Measurements from ENCODE around the gene MYBPC1. TPM values are rescaled to one million over a fixed set of nuclear protein-coding genes. Genes with fewer than 3 reads are reported as not detected.

The MYBPC1 gene
- polyA plus RNA-seq, 3 donors from 2014 or later, result not detected

DNA sequence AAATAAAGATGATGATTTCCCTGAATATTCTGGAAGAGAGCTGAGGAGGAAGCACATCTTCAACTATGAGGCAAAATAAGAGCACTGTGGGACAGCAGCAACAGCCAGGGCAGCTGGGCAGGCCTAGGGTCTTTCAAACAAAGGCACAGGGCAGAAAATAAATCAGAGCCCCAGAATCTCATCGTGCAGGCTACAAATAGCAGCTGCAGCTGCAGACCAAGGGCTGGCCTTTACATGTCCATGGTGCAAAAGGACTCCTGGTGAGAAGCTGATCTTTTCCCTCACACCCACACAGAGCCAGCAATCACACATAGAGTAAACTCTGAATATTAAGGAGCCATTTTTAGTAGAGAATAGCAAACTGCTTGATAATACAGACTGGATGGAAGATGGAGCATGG, 13.6 kb upstream of the MYBPC1 start:
- Mint-ChIP-seq H3K4me1 (no peaks in the 10 kb centered on the region), H3K9me3 (peaks cover 0 to 4% (median 0%) of the 10 kb centered on the region in 6 donors), H3K27me3 (ENCODE audit: low read depth in 3 of 3) (peaks cover 0 to 9% (median 3%) of the 10 kb centered on the region in 3 donors), H3K4me3 (no peak overlapping the region), H3K27ac (no peak overlapping the region), H3K36me3 (no peaks in the 10 kb centered on the region)
- DNase-seq, result no peak

DNA sequence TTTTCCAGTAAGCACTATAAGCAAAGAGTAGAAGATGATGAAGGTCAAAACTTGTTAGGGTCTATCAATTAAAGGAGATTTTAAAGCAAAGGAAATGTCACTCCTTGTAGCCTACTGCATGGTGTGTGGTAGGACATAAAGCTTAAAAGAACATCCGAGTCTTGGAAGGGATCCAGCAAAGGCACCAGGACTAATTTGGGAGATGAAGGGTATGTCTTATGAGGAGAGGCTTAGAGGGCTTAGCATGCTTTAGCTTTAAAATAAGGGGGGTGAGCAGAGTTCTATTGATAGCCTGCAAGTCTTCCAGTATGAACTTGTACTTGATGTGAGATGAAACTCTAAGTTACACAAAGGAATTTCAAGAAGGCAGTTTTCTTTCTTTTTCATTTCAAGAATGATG, 11.8 kb upstream of the MYBPC1 start:
- Mint-ChIP-seq H3K9me3 (peaks cover 0 to 4% (median 0%) of the 10 kb centered on the region in 6 donors), H3K27ac (no peak overlapping the region), H3K4me3 (no peak overlapping the region), H3K36me3 (no peaks in the 10 kb centered on the region), H3K27me3 (ENCODE audit: low read depth in 3 of 3) (peaks cover 2 to 9% (median 3%) of the 10 kb centered on the region in 3 donors), H3K4me1 (no peaks in the 10 kb centered on the region)
- no peak for DNase-seq

DNA sequence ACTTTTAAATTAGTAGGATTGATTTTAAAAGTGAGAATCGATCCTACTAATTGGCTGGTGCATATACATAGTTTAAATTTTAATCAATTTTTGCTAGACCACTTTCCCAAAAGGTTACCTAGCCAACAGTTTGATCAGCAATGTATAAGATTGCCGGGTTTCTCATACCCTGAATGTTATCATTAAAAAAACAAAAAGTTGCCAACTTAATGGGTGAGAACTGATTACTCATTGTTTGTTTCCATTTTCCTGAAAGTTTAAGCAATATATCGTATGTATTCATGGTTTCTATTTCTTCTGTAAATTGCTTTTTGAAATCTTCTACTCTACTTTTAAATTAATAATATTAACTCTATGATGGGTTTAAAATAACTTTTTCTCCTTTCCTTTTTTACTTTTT, 4.4 kb upstream of the MYBPC1 start:
- H3K4me3 Mint-ChIP-seq, result no peak overlapping the region
- DNase-seq, result no peak
- H3K36me3 Mint-ChIP-seq, result no peaks in the 10 kb centered on the region
- no peaks in the 10 kb centered on the region for H3K4me1 Mint-ChIP-seq
- H3K27ac Mint-ChIP-seq, result no peak overlapping the region
- H3K27me3 Mint-ChIP-seq (ENCODE audit: low read depth in 3 of 3), result peaks cover 2 to 3% (median 3%) of the 10 kb centered on the region in 3 donors
- peaks cover 0 to 2% (median 0%) of the 10 kb centered on the region in 6 donors for H3K9me3 Mint-ChIP-seq

DNA sequence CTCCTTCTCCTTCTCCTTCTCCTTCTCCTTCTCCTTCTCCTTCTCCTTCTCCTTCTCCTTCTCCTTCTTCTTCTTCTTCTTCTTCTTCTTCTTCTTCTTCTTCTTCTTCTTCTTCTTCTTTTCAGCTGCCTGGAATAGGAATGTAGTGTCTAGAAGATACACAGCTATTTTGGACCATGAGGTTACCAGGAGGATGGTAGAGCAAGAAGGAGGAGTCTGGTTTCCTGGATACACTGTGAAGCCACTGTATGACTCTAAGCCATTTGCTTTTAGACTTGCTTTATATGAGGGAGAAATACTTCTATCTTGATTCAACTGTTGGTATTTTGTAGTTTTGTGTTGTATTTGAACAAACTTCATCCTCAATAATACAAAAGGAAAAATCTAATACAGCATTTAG, 3.0 kb upstream of the MYBPC1 start:
- Mint-ChIP-seq H3K27ac (no peak overlapping the region), H3K27me3 (ENCODE audit: low read depth in 3 of 3) (peaks cover 2 to 3% (median 3%) of the 10 kb centered on the region in 3 donors)

DNA sequence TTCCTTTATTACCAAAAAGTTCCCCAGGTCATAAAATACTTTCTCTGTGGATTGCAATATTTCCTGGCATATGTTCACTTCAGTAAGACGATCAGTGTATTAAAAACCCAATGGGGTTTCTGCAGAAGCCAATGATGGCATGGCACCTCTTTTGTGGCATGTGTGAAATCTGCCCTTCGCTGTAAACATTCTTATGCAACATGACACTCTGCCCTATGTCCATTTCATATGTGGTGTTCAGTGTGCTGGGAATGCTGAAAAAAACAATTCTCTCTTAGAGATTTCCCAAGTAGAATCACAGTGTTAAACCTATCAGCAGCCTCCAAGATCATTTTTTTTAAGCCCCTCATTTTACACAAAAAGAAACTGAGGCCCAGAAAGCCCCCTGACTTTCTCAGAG, 2.3 kb upstream of the MYBPC1 start:
- Mint-ChIP-seq H3K9me3 (peaks cover 0 to under 1% (median 0%) of the 10 kb centered on the region in 6 donors), H3K4me3 (no peak overlapping the region), H3K27me3 (ENCODE audit: low read depth in 3 of 3) (peaks cover 2 to 5% (median 3%) of the 10 kb centered on the region in 3 donors), H3K36me3 (no peaks in the 10 kb centered on the region), H3K4me1 (no peaks in the 10 kb centered on the region), H3K27ac (no peak overlapping the region)
- no peak for DNase-seq

More for the DNA sequence above, 3.0 kb upstream of the MYBPC1 start:
- Mint-ChIP-seq H3K4me1 (no peaks in the 10 kb centered on the region), H3K4me3 (no peak overlapping the region), H3K9me3 (peaks cover 0 to 2% (median 0%) of the 10 kb centered on the region in 6 donors), H3K36me3 (no peaks in the 10 kb centered on the region)
- DNase-seq, result no peak

DNA sequence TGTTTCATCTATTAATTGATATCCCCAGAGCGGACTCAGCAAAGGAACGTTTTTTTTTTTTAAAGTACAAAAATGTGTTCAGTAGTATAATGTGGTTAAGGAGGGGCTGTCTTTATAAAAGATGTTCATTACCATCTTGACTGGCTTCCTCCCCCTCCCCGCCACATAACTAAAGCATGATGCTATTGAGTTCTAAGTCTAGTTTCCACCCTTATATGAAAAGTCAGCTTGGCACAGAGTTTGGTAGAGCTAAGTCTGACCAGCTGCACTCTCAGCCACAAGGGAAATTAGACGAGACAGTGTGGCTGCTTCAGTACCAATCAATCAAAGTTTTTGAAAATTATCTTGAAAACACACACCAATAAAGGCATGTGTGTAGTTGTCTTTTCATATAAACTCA, 1.9 kb upstream of the MYBPC1 start:
- no peaks in the 10 kb centered on the region for H3K9me3 Mint-ChIP-seq
- no peaks in the 10 kb centered on the region for H3K36me3 Mint-ChIP-seq
- no peaks in the 10 kb centered on the region for H3K4me1 Mint-ChIP-seq
- peaks cover 2 to 5% (median 3%) of the 10 kb centered on the region in 3 donors for H3K27me3 Mint-ChIP-seq (ENCODE audit: low read depth in 3 of 3)
- H3K27ac Mint-ChIP-seq, result no peak overlapping the region
- DNase-seq, result no peak
- no peak overlapping the region for H3K4me3 Mint-ChIP-seq

DNA sequence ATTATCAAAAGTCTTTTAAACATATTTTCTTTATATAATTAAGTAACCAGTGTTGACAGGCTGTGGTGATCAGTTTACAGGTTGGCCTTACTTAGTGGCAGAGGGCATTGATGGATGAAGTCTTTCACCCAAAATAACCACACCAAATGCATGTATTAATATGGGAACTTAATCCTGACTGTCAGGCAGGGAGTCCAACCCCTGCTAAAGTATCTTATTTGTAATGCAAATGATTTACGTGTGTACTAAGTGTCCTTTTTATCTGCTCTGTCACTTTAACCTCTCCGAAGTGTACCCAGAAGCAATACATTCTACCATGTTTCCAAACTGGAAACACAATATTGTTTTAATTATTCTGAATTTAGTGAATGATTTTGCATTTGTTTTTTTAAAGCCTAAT, 1.4 kb downstream of the MYBPC1 start:
- H3K27ac Mint-ChIP-seq, result no peak overlapping the region
- H3K4me1 Mint-ChIP-seq, result no peaks in the 10 kb centered on the region
- H3K27me3 Mint-ChIP-seq (ENCODE audit: low read depth in 3 of 3), result peaks cover 0 to 5% (median 0%) of the 10 kb centered on the region in 3 donors
- no peaks in the 10 kb centered on the region for H3K36me3 Mint-ChIP-seq
- H3K4me3 Mint-ChIP-seq, result no peak overlapping the region
- no peaks in the 10 kb centered on the region for H3K9me3 Mint-ChIP-seq
- no peak for DNase-seq

DNA sequence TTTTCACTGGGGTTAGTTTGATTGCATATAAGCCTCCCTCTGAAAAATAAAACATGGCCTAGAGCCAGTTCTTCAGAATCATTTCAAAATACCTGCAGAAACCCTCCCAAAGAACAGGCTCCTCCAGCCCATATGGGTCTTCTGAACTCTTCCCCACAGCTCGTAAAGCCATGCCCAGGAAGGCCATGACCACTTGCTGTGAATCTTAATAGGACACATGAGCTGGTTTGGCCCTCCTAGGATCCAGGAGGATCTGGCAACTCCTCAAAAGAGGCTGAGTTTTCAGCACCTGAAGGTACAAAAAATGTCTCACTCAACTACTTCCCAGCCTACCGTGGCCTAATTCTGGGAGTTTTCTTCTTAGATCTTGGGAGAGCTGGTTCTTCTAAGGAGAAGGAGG, 2.4 kb downstream of the MYBPC1 start:
- Mint-ChIP-seq H3K9me3 (no peaks in the 10 kb centered on the region), H3K4me1 (no peaks in the 10 kb centered on the region), H3K36me3 (no peaks in the 10 kb centered on the region), H3K27me3 (ENCODE audit: low read depth in 3 of 3) (peaks cover 0 to 5% (median 0%) of the 10 kb centered on the region in 3 donors), H3K27ac (no peak overlapping the region), H3K4me3 (no peak overlapping the region)
- DNase-seq, result no peak

DNA sequence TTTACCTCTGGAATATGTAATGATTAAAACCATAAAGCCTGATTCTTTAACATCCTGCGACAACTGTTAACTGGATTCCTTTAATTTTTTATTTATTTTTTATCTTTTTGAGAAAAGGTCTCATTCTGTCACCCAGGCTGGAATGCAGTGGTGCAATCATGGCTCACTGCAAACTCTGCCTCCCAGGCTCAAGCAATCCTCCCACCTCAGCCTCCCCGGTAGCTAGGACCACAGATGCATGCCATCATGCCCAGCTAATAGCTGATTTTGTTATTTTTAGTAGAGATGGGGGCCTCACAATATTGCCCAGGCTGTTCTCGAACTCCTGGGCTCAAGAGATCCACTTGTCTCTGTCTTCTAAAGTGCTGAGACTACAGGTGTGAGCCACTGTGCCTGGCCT, 3.7 kb downstream of the MYBPC1 start:
- Mint-ChIP-seq H3K27ac (no peak overlapping the region), H3K4me1 (no peaks in the 10 kb centered on the region), H3K4me3 (no peak overlapping the region), H3K9me3 (no peaks in the 10 kb centered on the region), H3K27me3 (ENCODE audit: low read depth in 3 of 3) (peaks cover 0 to 5% (median 0%) of the 10 kb centered on the region in 3 donors), H3K36me3 (no peaks in the 10 kb centered on the region)
- no peak for DNase-seq

DNA sequence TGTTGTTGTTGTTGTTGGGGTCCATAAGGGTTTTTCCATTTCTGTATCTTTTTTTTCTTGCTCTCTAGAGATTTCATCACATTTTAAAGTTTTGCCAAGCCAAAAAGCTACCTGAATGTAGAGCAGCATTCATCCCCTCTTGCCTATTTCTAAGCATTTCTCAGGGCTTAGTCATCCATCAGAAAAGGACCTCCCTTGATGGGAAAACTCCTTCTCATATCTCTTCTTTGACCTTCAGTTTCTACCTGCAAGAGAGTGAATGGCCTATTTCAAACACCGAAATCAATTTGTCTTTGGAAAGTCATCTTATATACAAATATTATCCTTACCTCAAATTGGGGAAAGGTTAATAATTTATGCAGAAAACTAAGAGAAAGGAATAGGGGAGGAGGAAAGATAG, 4.5 kb downstream of the MYBPC1 start:
- Mint-ChIP-seq H3K4me3 (no peak overlapping the region), H3K27ac (no peak overlapping the region), H3K27me3 (ENCODE audit: low read depth in 3 of 3) (peaks cover 0 to 5% (median 0%) of the 10 kb centered on the region in 3 donors), H3K4me1 (no peaks in the 10 kb centered on the region), H3K9me3 (no peaks in the 10 kb centered on the region), H3K36me3 (no peaks in the 10 kb centered on the region)
- no peak for DNase-seq

DNA sequence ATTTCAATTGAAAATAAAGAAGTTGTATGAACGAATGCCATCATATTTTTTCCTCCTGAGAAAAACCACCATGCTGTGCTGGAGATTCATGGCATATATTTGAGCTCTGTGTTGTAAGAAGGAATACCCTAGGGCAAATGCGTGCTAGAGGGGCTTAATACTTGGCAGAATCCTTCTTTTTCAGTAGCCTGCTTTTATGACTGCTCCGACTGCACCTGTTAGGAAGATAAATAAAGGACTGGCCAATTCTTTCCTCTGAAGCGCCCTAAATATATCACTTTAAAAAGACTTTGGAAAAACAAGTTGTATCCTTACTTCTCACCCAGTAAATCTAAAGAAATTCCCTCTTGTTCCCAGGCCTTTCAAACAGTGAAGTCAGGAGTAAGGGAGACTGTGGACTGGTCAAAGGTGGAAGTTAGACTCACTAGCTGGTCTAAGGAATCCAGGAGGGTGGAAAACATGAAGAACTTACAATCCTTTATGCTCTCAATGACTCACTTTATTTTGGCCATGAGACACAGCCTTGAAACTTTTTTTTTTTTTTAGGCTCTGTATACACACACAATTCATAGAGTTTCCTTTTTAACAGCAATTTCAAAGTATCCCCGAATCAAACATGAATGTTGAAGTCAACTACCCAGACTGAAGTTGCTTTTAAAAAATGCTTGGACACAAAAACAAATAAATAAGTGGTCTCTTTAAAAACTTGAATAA, 5.2 kb downstream of the MYBPC1 start:
- Mint-ChIP-seq H3K27ac (no peak overlapping the region), H3K9me3 (no peaks in the 10 kb centered on the region), H3K27me3 (ENCODE audit: low read depth in 3 of 3) (peaks cover 0 to 5% (median 0%) of the 10 kb centered on the region in 3 donors), H3K4me1 (no peaks in the 10 kb centered on the region), H3K4me3 (no peak overlapping the region), H3K36me3 (no peaks in the 10 kb centered on the region)
- no peak for DNase-seq

DNA sequence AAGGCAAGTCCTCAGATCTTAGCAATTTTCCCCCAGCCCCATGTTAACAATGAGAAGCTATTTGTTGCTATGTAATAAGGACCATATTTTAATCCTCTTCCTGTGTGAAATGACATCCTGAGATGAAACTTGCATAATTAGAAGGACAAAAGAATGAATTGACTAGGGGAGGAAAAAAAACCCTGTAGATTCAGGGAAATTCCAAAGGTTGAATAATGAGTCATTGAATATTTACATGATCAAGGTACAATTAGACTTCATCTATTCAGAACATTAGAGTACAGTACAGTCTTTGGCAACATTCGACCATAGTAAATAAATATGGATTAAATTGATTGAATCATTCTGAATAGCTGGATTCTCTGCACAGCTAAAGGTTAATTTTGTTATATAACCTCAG, 9.4 kb downstream of the MYBPC1 start:
- H3K4me1 Mint-ChIP-seq, result no peaks in the 10 kb centered on the region
- peaks cover 0 to 5% (median 2%) of the 10 kb centered on the region in 3 donors for H3K27me3 Mint-ChIP-seq (ENCODE audit: low read depth in 3 of 3)
- DNase-seq, result no peak
- no peak overlapping the region for H3K4me3 Mint-ChIP-seq
- no peak overlapping the region for H3K27ac Mint-ChIP-seq
- no peaks in the 10 kb centered on the region for H3K36me3 Mint-ChIP-seq
- H3K9me3 Mint-ChIP-seq, result no peaks in the 10 kb centered on the region

DNA sequence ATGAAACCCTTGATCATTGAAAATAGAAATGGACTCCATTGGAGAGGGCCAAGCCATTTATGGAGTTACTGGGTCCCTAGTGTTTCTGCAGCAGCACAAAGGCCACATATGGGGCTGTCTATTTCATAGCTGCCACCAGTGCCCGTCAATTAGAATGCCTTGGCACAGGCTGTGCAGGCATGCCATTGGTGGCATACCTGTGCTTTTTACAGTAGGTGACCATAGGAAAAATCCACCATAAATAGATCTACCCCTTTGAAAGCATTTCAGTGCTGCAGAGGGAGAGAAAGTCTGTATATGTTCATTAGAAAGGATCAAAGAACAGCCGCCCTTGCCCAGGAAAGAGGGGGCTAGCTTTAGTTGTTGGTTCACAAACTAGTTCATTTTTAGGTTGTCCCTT, 13.1 kb downstream of the MYBPC1 start:
- Mint-ChIP-seq H3K9me3 (no peaks in the 10 kb centered on the region), H3K27ac (no peak overlapping the region), H3K36me3 (no peaks in the 10 kb centered on the region), H3K27me3 (ENCODE audit: low read depth in 3 of 3) (peaks cover 0 to 3% (median 2%) of the 10 kb centered on the region in 3 donors), H3K4me3 (no peak overlapping the region), H3K4me1 (no peaks in the 10 kb centered on the region)
- DNase-seq, result no peak

DNA sequence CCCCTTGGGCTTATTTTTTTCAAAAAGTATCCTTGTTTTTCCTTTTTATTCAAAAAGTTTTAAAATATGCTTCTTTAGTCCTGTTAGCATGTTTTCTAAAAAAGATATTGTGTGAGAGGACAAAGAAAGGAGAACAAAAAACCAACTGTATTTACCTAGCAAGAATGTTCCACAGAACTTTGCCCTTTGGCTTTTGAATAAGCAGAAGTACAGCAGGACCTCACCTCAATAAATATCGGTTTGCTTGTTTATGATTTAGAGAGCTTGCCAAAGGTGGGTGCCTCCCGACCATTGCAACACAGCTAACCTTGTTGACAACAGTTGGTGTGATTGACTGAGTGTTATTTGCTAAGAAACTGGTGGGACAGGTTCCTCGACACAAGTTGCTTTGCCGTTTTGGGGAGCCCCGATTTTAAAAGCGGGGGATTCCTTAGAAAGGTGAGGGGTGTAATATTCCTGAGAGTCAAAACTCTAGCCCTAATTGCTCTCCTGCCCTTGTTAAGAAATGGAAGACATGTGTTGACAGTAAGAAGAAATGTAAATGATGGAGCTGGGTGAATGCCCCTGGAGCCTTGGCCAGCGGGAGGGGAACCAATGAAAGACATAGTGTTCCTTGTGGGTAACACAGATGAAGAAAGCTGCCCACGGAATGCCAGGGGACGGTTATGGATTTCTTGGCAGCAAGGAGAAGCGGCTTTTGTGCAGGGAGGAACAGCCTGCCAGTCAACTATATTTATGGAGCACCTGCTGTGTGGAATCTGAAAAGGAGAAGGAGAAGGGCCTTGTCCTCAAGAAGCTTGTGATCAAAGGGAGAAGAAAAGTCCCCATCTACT, 13.7 kb downstream of the MYBPC1 start:
- DNase-seq, result no peak
- H3K9me3 Mint-ChIP-seq, result no peaks in the 10 kb centered on the region
- H3K4me3 Mint-ChIP-seq, result no peak overlapping the region
- H3K27ac Mint-ChIP-seq, result no peak overlapping the region
- H3K36me3 Mint-ChIP-seq, result no peaks in the 10 kb centered on the region
- H3K4me1 Mint-ChIP-seq, result no peaks in the 10 kb centered on the region
- peaks cover 0 to 3% (median 2%) of the 10 kb centered on the region in 3 donors for H3K27me3 Mint-ChIP-seq (ENCODE audit: low read depth in 3 of 3)
